Myocyte (in vitro differentiated cells): Measurements from ENCODE around the gene TRIOBP. TPM values are rescaled to one million over a fixed set of nuclear protein-coding genes. Genes with fewer than 3 reads are reported as not detected.
"Not testable (repeated sequence)": the region's sequence is repeated elsewhere in the genome, so short reads cannot be mapped to it uniquely, and the experiment has no call there.

Experiments
- DNase-seq: peaks from one replicate; pipeline ENCODE4 v3.0.0-alpha.2; 2012; ENCODE audit warnings: low read depth
- total RNA-seq: library from RNA; depleted of rRNA; stranded (reverse); fragments of >200 nt; gene quantifications from 2 replicates; pipeline ENCODE4 v1.2.3, GENCODE V29; 2014

TRIOBP gene
- total RNA-seq, 1 donor from 2014 or later = 26.6 TPM

DNA sequence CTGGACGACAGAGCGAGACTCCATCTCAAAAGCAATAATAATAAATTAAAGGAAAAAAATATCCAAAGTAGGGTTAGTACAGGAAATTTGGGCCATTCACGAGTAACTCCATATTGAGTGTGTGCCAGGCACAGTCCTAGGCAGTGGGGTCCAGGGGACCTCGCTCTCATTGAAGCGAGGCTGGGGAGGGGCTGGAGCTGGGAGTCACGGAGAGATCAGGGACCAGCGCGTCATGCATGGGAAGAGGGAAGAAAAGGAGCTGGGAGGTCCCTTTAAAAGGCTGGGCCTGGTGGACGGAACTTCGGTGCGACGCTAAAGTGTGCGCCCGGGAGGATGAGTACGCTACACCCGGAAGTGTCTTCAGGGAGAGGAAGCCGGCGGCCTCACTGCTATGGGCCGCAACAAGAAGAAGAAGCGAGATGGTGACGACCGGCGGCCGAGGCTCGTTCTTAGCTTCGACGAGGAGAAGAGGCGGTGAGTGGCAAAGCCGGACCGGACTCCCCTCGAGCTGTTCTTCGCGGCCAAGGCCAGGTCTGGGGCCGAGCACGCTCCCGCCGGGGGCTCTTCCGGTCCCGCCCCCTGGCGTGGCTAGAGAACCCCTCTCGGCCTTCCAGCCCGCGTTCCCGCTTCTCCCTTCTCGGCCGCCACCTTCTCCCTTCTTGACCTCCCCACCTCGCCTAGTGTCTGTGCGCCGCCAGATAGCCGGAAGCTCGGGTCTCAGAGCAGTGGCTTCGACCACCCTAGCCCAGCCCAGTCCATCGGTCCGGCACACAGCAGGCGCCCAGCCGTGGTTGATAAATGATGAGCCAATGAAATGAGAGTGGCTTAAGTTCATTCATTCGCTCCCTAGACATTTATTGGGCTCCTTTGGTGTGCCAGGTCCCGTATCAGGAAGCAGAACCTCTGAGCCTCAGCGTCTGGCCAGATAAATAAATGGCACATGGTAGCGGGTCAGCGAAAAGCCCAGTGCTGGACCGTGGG, 10.6 kb upstream of the TRIOBP start, which contains the start of gene NOL12:
Gene NOL12, plus strand, starts transcription at position 342 of the 981 bp plus-strand sequence. Its CDS starts 50 bp downstream, at position 392.
- peak; percentile 91 for DNase-seq

DNA sequence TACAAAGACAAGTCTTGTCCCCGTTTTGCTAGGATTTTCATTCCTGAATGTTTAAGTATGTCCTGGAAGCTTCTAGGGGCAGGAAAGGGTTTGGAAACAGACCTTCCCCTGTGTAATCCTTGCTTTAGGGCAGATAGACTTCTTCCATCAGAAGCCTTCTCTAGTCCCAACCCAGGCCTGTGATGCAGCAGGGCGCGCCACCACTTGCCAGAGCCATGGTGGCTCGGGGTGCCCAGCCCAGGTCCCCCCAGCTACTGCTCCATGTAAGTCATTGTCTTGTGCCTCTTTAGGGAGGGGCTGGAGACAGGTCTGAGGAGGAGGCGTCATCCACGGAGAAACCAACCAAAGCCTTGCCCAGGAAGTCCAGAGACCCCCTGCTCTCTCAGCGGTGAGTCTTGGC, 6.4 kb upstream of the TRIOBP start:
- DNase-seq = no peak

DNA sequence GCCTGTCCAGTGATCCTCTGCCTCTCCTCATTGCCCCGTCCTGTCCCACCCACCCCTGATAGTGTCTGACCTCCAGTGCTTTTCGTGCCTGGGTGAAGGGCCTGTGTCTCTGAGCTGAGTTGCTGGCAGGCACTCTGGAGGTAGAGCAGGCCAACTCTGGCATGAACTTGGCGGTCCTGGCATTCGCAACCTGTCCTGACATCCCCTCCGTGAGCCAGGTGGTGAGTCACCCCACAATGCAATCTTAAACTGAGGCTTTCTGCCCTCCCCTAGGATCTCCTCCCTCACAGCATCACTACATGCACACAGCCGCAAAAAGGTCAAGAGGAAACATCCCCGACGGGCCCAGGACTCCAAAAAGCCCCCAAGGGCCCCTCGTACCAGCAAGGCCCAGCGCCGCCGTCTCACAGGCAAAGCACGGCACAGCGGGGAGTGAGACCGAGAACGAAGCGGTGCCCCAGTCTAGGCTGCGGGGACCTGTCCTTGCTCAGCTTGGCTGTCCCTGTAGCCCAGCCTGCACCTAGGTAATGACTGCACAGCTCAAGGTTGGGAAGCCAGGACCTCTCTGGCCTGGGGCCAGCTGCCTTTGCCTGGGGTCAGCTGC, 5.8 kb upstream of the TRIOBP start:
- no peak for DNase-seq

DNA sequence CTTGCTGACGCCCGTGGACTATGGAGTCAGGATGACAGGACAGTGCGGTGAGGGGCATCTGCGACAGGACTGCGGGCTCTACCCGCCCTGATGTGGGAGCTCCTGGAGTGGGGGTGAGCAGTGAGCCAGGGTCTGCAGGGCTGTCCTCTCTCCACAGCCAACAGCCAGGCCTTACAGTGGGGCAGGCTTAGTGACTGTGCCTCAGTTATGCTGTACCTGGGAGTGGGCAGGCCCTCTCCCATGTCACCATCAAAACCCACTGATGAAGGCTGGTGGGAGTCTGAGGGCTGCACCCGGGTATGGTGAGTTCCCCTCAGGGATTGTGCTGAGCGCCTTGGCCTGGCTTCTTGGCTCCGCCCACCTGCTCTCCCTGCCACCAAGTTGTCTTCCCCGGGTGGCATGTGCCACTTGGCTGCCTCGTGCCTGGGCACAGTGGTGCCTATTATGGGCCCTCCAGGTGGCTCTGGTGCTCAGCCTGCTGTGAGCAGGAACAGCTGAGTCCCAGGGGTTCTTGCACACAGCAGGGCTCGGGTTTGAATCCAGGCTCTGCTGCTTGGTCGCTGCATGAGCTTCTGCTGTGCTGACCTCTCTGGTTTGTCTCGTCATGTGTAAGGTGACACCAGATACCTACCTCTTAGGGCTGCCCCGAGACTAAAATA, 4.1 kb upstream of the TRIOBP start:
- no peak for DNase-seq

DNA sequence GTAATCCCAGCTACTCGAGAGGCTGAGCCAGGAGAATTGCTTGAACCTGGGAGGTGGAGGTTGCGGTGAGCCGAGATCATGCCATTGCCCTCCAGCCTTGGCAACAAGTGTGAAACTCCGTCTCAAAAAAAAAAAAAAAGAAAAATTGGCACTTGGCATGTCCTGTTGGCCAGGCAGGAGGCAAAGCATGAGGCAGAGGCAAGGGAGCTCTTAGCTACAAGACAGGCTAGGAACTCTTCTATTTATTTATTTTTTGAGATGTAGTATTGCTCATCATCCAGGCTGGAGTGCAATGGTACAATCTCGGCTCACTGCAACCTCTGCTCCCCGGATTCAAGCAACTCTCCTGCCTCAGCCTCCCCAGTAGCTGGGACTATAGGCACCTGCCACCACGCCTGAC, 2.7 kb upstream of the TRIOBP start:
- DNase-seq = not testable (repeated sequence)

DNA sequence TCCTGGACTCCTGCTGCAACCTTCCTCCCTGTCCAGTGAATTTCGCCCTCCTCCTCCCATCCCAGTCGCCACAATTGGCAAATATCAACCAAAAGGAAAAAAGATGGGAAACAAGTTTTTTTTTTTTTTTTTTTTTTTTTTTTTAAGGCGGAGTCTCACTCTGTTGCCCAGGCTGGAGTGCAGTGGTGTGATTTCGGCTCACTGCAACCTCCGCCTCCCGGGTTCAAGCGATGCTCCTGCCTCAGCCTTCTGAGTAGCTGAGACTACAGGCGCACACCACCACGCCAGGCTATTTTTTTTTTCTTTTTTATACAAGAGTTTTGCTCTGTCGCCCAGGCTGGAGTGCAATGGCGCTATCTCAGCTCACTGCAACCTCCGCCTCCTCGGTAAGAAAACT, 590 bp upstream of the TRIOBP start:
- DNase-seq = not testable (repeated sequence)

DNA sequence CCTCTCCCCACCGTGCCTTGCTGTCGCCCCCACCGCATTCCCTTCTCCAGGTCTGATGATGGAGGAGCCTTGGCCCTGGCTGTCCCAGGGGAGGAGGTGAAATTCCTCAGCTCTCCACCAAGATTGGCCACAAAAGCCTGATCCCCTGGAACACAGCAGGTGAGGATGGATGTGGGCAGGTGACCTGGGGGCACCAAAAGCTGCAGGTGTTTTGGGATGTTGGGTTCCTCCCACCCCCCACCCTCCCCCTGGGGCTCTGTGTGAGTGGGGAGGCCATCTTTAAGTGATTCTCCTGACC, 639 bp downstream of the TRIOBP start:
- DNase-seq = no peak

DNA sequence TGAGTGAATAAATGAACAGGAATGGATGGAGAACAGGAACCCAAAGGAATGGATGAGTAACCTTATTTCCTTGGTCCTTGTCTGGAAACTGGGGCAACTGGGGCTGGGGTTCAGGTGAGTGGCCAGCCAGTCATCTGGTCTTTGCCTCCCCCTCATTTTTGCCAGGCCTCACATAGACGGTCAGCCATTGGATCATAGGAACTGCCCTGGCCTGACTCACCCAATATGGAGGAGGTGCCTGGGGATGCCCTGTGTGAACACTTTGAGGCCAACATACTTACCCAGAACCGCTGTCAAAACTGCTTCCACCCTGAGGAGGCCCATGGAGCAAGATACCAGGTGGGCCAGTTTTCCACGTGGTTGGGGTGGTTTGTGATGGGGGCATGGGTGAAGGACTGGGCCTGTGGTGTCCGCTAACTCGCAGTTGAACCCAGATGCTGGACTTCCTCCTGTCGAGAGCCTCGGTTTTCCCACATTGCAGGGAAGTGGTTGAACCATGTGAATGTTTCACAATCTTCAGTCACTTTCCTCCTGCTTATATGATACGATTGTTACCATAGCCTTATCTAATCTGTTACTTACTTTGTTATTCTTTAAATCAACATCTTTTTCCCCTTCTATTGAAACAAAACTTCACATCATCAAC, 4.4 kb downstream of the TRIOBP start:
- no peak for DNase-seq

DNA sequence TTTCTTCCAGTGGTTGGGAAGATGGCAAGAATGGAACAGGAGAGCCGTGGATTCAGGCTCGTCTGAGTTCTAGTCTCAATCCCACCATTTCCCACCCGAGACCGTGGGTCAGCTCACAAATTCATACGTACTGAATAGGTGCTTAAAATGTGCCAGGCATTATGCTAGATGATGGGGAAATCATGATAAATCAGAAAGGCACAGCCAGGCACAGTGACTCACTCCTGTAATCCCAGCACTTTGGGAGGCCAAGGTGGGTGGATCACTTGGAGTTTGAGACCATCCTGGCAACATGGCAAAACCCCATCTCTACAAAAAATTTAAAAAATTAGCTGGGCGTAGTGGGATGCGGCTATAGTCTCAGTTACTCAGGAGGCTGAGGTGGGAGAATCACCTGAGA, 7.1 kb downstream of the TRIOBP start:
- no peak for DNase-seq

DNA sequence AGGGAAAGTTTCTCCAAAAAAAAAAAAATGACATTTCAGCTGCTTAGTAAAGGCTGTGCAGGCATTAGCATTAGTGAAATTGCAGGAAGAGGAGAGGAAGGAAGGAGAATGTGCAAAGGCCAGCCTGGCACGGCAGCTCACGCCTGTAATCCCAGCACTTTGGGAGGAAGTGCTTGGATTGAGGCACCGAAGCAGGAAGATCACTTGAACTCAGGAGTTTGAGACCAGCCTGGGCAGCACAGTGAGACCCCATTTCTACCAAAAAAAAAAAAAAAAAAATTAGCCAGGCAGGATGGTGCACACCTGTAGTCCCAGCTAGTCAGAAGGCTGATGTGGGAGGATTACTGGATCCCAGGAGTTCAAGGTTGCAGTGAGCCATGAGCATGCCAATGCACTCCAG, 7.8 kb downstream of the TRIOBP start:
- no peak for DNase-seq

DNA sequence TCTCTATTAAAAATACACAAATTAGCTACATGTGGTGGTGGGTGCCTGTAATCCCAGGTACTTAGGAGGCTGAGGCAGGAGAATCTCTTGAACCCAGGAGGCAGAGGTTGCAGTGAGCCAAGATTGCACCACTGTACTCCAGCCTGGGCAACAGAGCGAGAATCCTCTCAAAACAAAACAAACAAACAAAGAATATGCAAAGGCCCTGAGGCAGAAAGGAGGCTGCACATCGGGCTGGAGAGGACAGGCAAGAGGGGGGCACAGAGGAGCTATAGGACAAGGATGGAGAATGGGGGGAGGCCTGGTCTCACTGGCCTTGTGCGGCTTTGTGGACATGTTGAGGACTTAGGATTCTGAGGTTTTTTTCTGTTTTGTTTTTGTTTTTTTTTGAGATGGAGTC, 8.4 kb downstream of the TRIOBP start:
- DNase-seq = no peak

DNA sequence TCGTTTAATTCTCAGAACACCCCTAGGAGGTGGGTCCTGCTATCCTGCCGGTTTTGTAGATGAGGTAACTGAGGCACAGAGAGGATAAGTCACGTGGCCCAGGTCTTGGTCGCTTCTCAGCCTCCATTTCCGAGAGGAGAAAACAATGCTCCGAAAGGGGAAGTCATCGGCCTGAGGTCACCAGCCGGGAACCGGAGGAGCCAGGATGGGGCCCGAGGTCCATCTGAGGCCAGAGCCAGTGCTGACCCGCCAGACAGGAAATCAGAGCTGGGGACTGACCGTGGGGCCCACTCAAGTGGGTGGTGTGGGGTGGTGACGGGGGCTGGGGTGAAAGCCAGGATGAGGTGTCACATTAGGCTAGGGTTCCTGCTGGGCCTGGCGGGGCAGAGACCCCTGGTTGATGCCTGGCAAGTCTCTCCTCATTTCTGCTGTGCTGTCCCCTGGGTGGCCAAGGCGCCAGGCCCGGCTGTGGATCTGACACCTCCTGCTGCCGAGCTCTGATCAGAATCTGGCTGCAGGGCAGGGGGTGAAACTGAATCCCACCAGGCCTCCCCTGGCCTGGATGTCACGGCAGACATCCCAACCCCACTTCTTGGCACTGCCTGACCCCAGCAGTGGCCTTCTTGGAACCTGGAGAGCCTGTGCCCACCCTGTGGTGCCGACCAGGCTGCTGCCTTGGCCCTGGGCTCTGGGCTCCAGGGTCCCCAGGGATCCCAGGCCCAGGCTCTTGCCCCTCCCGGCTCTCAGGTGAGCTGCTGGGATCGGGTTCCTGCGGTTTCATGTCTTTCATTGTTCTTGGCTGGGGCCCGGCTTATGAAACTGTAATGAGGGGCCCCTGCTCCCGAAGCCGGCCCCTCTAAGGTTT, 12.0 kb downstream of the TRIOBP start:
- no peak for DNase-seq

DNA sequence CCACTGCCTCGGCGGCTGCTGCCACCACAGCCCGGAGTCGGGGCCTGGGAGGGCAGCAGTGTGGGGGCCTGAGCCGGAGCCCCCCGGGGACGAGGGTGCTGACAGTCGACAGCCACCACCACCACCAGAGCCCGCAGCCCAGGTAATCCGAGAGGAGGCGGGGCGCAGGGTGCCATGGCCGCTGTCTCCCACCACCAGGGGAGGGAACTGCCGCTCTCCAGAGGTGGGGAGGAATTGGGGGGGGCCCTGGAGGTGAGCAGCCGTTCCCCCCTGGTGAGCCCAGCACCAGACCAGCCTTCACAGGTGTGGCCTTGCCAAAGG, 12.6 kb downstream of the TRIOBP start:
- no peak for DNase-seq

DNA sequence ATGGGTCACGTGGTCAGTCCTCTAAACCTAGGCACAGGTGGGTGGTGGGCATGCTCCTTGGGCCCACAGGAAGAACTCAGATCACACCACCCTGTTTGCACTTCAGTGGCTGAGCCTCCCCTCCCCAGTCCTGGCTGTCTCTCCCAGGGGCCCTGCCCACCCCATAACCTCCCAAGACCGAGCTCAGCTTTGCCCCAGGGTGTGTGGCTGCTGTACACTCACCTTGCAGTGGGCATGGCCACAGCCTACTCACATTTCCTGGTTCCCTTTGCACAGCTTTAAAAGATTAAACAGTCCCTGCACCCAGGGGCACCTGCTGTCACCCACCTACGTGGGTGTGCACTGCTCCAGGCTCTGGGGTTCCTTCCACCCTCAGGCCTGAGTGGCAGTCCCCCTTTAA, 13.8 kb downstream of the TRIOBP start:
- DNase-seq = no peak

DNA sequence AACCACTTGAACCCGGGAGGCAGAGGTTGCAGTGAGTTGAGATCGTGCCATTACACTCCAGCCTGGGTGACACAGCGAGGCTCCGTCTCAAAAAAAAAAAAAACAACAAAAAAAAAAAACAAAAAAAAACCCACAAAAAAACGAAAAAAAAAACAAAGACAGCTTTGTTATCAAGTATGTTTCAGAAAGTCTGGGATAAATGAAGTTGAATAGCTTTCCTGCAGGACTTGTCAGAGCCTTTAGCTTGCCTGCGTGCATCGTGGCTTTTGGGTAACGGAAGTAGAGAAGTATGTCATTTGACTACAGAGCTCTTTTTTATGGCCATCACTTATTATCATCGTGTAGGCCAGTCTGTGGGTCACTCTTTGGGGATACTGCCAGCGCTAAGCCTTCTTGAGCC, 14.6 kb downstream of the TRIOBP start:
- DNase-seq = no peak

DNA sequence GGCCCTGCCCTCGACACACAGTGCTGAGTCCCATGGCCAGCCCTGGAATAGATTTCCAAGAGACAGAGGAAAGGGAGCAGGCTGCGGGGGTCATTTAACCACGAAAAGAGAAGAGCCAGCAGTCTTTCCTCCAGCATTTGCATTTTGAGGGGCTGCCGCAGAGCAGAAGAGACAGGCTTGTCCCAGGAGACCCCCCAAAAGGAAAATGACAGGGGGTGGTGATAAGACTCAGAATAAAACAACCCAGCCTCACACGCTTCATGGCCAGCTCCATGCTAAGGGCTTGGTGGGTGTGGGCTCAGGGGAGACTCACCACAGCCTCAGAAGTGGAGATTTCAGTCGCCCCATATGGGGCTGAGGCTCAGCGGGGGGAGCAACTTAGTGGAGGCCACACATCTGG, 16.9 kb downstream of the TRIOBP start:
- DNase-seq = no peak

DNA sequence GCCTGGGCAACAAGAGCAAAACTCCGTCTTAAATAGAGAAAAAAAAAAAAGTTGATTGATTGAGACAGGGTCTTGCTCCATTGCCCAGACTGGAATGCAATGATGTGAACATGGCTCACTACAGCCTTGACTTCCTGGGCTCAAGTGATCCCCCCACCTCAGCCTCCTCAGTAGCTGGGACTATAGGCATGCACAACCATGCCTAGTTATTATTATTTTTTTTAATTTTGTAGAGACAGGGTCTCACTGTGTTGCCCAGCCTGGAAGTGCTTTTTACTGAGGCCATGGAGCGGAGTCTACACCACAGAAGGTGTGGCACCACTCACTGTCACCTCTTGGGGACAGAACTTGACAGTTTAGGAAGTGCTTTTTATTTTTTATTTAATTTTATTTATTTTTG, 17.8 kb downstream of the TRIOBP start:
- DNase-seq = no peak

DNA sequence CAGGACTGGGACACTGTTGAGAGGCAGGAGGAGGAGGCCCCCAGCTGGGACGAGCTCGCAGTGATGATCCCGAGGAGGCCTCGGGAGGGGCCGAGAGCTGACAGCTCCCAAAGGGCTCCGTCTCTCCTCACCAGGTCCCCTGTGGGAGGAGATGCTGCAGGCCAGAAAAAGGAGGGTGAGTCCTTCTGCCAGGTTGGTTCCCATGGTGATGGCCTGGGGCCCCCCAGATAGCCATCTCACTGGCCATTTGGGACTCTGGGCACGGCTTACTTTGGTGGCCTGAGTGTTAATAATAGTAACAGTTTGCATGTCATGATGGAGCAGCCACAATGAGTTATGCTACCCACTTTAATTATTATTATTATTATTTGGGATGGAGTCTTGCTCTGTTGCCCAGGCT, 18.9 kb downstream of the TRIOBP start:
- DNase-seq = no peak

DNA sequence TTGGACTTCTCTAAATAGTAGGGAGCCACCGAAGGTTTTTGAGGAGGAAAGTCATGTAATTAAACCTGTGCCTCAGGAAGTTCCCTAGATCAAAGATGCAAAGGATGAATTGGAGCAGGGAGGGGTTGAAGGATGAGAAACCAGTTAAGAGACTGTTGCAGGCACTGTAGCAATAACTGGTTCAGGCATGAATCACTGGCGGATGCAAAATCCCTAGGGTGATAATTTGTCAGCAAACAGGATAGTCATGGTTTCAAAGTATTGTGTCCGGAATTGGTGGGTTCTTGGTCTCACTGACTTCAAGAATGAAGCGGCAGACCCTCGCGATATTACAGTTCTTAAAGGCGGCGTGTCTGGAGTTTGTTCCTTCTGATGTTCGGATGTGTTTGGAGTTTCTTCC, 19.9 kb downstream of the TRIOBP start:
- peak; percentile 21 for DNase-seq

DNA sequence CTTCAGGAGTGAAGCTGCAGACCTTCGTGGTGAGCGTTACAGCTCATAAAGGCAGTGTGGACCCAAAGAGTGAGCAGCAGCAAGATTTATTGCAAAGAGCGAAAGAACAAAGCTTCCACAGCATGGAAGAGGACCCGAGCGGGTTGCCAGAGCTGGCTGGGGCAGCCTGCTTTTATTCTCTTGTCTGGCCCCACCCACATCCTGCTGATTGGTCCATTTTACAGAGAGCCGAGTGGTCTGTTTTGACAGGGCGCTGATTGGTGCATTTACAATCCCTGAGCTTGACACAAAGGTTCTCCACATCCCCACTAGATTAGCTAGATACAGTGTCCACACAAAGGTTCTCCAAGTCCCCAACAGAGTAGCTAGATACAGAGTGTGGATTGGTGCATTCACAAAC, 20.4 kb downstream of the TRIOBP start:
- DNase-seq = not testable (repeated sequence)

DNA sequence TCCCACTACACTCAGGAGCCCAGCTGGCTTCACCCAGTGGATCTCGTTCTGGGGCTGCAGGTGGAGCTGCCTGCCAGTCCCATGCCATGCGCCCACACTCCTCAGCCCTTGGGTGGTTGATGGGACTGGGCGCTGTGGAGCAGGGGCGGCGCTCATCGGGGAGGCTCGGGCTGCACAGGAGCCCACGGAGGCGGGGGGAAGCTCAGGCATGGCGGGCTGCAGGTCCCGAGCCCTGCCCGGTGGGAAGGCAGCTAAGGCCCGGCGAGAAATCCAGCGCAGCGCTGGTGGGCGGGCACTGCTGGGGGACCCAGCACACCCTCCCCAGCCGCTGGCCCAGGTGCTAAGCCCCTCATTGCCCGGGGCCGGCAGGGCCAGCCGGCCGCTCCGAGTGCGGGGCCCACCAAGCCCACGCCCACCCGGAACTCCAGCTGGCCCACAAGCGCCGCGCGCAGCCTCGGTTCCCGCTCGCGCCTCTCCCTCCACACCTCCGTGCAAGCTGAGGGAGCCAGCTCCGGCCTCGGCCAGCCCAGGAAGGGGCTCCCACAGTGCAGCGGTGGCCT, 21.0 kb downstream of the TRIOBP start:
- not testable (repeated sequence) for DNase-seq
